HAP-1 (cell line): Measurements from ENCODE around the gene WNT9B.
A peak's percentile ranks its signal among the peaks of the same experiment; 100 is the strongest.
"Not testable (repeated sequence)": the region's sequence is repeated elsewhere in the genome, so short reads cannot be mapped to it uniquely, and the experiment has no call there.

Source experiments
- DNase-seq, 2 experiments: peaks; one replicate each; pipeline ENCODE4 v3.0.0-alpha.2; 2016 to 2020; ENCODE audit warnings: low spot score in 2 of 2
- H3K27me3 ChIP-seq: fragments of 250-450 bp; sonication (Bioruptor Pico); 2 replicates; pipeline ENCODE4 v1.5.1; 2020; ENCODE audit warnings: low read depth, mild to moderate bottlenecking, moderate library complexity
- H3K36me3 ChIP-seq: fragments of 250-450 bp; sonication (Bioruptor Pico); replicated peaks from 2 replicates; pipeline ENCODE4 v1.5.1; 2020; ENCODE audit warnings: mild to moderate bottlenecking
- H3K4me1 ChIP-seq: fragments of 250-450 bp; sonication (Bioruptor Pico); 2 replicates; pipeline ENCODE4 v1.5.1; 2020; ENCODE audit warnings: mild to moderate bottlenecking
- H3K4me3 ChIP-seq: fragments of 250-450 bp; sonication (Bioruptor Pico); 2 replicates; pipeline ENCODE4 v1.5.1; 2020; ENCODE audit warnings: mild to moderate bottlenecking, moderate library complexity
- H3K9me3 ChIP-seq: fragments of 250-450 bp; sonication (Bioruptor Pico); 2 replicates; pipeline ENCODE4 v1.5.1; 2020; ENCODE audit warnings: mild to moderate bottlenecking, moderate library complexity
- in situ Hi-C: fragments of 300-500 bp; cut with MboI; formaldehyde crosslinking; loops from 3 replicates; pipeline ENCODE4 v1.14.3; 2020; ENCODE audit warnings: low sequenced_read_pairs, inconsistent platforms, mixed read lengths

WNT9B gene

DNA sequence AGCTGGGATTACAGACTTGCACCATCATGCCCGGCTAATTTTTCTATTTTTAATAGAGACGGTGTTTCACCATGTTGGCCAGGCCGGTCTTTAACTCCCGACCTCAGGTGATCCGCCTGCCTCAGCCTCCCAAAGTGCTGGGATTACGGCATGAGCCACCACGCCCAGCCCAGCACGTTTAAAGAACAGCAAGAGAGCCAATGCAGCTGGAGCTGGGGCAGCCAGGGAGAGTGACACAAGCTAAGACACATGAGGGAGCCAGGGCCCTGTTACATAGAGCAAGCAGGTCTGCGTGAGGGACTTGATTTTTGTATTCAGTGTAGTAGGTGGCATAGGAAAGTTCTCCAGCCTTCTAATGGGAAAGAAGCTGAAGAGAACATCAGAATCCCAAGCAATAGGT lies 49.9 kb downstream of the WNT9B start:
- in situ Hi-C loops = no loop called here
- H3K36me3 ChIP-seq = no peaks in the 10 kb centered on the region
- H3K4me1 ChIP-seq = no peaks in the 10 kb centered on the region
- no peak overlapping the region for H3K4me3 ChIP-seq
- no peaks in the 10 kb centered on the region for H3K9me3 ChIP-seq
- H3K27me3 ChIP-seq = peaks cover 12% of the 10 kb centered on the region
- no peak for DNase-seq

DNA sequence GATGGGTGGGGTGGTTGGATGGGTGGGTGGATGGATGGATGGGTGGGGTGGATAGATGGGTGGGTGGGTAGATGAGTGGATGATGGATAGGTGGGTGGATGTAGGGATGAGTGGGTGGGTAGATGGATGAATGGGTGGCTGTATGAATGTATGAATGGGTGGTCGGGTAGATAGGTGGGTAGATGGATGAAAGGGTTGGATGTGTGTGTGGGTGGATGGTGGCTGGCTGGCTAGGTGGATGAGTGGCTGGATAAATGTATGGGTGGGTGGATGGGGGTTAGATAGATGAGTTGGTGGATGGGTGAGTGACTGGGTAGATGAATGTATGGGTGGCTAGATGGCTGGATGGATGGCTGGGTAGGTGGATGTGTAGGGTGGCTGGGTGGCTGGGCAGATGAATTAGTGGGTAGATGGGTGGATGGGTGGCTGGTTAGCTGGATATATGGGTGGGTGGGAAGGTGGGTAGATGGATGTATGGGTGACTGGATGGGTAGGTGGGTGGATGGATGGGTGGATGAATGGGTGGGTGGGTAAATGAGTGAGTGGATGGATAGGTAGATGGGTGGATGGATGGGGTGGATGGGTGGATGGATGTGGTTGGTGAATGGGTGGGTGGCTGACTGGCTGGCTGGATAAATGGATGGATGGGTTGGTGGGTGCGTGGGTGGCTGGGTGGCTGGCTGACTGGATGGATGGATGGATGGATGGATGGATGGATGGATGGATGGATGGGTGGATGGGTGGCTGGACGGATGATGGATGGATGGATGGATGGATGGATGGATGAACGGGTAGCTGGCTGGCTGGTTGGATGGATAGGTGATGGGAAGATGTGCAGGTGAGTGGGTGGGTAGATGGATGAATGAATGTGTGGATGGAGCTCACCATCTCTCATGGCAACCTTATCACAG lies 52.6 kb downstream of the WNT9B start:
- Histone ChIP-seq H3K9me3 (no peaks in the 10 kb centered on the region), H3K36me3 (no peaks in the 10 kb centered on the region), H3K4me1 (no peaks in the 10 kb centered on the region), H3K4me3 (no peak overlapping the region), H3K27me3 (peaks cover 12% of the 10 kb centered on the region)
- in situ Hi-C loops = no loop called here
- no peak for DNase-seq

DNA sequence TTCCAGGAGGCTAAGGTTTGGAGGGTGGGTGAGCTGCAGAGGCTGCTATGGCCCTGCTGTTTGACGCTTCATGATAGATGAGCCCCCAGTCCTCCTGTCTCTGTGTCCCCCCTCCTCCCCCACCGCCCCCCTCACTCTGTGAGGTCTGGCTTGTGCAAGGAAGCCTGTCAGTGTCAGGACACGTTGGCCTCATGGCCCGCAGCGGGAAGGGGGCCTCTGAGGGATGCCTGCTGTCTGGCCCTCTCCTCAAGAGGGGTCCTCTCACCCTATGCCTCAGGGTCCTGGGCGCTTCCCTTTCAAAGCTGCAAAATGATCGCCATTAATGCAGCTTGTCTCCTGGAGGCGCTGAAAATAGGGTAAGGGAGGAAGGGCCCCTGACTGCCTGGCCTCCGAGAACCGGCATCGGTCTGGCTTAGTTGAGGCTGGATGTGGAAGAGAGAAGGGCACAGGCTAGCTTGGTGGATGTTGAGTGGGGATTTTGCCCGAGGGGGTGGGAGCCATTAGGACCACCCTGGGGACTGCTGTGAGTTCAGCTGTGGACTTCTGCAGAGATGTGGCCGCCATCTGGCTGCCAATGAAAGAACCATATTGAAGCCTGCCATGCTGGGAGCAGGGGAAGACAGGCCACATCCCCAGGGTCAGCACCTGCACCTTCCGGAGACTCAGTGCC lies 56.8 kb downstream of the WNT9B start:
- Histone ChIP-seq H3K27me3 (peaks cover 7% of the 10 kb centered on the region; the same call in 1 of the 2 replicates), H3K36me3 (no peaks in the 10 kb centered on the region), H3K4me3 (no peak overlapping the region), H3K9me3 (no peaks in the 10 kb centered on the region), H3K4me1 (no peaks in the 10 kb centered on the region)
- in situ Hi-C loops = no loop called here
- no peak for DNase-seq

DNA sequence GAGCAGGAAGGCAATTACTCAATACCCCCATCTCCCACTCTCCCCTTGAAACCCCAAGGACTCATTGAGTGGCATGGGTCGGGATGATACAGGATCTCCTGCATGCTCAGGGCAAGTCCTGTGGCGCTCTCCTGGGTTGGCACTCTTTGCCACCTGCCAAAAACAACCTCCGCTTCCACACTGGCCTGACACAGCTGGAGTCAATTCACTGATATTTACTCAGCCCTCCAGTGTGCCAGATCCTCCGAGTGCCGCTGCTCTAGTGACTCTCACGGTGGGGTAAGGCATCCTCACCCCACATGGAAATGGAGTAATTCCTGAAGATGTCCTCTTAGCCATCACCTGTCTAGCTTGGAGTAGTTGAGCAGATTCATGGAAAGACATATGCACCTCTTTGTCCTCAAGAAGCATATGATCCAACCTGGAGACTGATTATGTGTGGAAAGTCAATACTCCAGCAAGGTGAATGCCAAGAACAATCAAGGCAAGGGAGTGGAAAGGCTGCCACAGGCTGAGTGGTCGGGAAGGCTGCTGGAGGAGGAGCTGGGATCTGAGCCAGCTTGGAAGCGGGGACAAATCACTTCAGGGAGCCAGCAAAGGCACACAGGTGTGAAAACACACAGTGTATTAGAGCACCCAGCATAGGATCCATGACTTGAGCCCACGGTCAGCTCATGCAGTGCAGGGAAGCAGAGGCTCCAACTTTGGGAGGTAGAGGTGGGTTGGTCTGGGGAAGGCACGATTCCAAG lies 59.0 kb downstream of the WNT9B start:
- in situ Hi-C loops = no loop called here
- peaks cover 7% of the 10 kb centered on the region; the same call in 1 of the 2 replicates for H3K27me3 ChIP-seq
- no peaks in the 10 kb centered on the region for H3K9me3 ChIP-seq
- H3K4me3 ChIP-seq = no peak overlapping the region
- H3K36me3 ChIP-seq = no peaks in the 10 kb centered on the region
- H3K4me1 ChIP-seq = no peaks in the 10 kb centered on the region
- DNase-seq = no peak

GRCh38 chr17:46911311-46911710 lies 59.9 kb downstream of the WNT9B start:
- H3K9me3 ChIP-seq = no peaks in the 10 kb centered on the region
- H3K4me3 ChIP-seq = no peak overlapping the region
- in situ Hi-C loops = no loop called here

DNA sequence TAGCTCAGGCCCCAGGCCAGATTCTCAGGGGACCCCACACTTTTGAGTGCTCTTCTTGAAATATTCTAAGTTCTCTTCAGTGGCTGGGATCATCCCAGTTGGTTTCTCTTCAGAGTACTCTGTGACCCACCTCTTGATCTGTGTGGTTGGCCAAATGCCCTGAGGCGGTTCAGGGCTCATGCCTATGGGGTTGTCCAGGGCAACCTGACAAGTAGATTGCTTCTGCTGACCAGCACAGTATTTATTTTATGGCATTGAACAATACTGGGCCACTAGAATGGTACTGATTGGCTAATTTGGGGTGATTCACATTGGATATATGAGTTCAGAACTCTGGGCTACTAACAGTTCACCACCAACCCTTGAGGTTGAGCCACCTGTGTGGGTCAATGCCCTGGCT lies 64.2 kb downstream of the WNT9B start:
- Histone ChIP-seq H3K4me1 (no peaks in the 10 kb centered on the region), H3K9me3 (no peaks in the 10 kb centered on the region), H3K27me3 (no peaks in the 10 kb centered on the region), H3K4me3 (no peak overlapping the region), H3K36me3 (no peaks in the 10 kb centered on the region)
- in situ Hi-C loops = no loop called here
- DNase-seq = no peak

More at GRCh38 chr17:46911311-46911710, 59.9 kb downstream of the WNT9B start:
- Histone ChIP-seq H3K27me3 (peaks cover 7% of the 10 kb centered on the region; the same call in 1 of the 2 replicates), H3K36me3 (no peaks in the 10 kb centered on the region), H3K4me1 (no peaks in the 10 kb centered on the region)
- DNase-seq = no peak

- no peak for DNase-seq
- H3K4me3 ChIP-seq = no peak overlapping the region
Observed at GRCh38 chr17:46916211-46916610, 64.8 kb downstream of the WNT9B start.

GRCh38 chr17:46916623-46917022 lies 65.2 kb downstream of the WNT9B start:
- no peaks in the 10 kb centered on the region for H3K36me3 ChIP-seq
- DNase-seq = no peak
- H3K27me3 ChIP-seq = no peaks in the 10 kb centered on the region
- in situ Hi-C loops = no loop called here
- no peak overlapping the region for H3K4me3 ChIP-seq
- no peaks in the 10 kb centered on the region for H3K9me3 ChIP-seq
- no peaks in the 10 kb centered on the region for H3K4me1 ChIP-seq

More at GRCh38 chr17:46916211-46916610, 64.8 kb downstream of the WNT9B start:
- Histone ChIP-seq H3K9me3 (no peaks in the 10 kb centered on the region), H3K36me3 (no peaks in the 10 kb centered on the region), H3K4me1 (no peaks in the 10 kb centered on the region), H3K27me3 (no peaks in the 10 kb centered on the region)
- in situ Hi-C loops = no loop called here

DNA sequence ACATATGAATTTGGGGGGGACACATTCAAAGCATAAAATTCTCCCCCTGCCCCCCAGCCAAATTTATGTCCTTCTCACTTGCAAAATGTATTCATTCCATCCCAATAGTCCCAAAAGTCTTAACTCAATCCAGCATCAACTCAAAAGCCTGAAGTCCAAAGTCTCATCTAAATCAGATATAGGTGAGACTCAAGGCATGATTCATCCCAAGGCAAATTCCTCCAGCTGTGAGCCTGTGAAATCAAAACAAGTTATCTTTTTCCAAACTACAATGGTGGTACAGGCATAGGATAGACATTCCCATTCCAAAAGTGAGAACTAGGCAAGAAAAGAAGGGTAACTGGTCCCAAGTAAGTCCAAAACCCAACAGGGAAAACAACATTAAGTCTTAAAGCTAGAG lies 65.7 kb downstream of the WNT9B start:
- no peaks in the 10 kb centered on the region for H3K27me3 ChIP-seq
- H3K9me3 ChIP-seq = no peaks in the 10 kb centered on the region
- H3K36me3 ChIP-seq = no peaks in the 10 kb centered on the region
- in situ Hi-C loops = no loop called here
- H3K4me3 ChIP-seq = no peak overlapping the region
- DNase-seq = no peak
- no peaks in the 10 kb centered on the region for H3K4me1 ChIP-seq

- no peaks in the 10 kb centered on the region for H3K4me1 ChIP-seq
- no peaks in the 10 kb centered on the region for H3K9me3 ChIP-seq
- no peak overlapping the region for H3K4me3 ChIP-seq
- no peak for DNase-seq
- no peaks in the 10 kb centered on the region for H3K36me3 ChIP-seq
- H3K27me3 ChIP-seq = no peaks in the 10 kb centered on the region
- in situ Hi-C loops = no loop called here
Observed at GRCh38 chr17:46917516-46917915, 66.1 kb downstream of the WNT9B start.

GRCh38 chr17:46921962-46922361 lies 70.6 kb downstream of the WNT9B start:
- DNase-seq = not testable (repeated sequence)

DNA sequence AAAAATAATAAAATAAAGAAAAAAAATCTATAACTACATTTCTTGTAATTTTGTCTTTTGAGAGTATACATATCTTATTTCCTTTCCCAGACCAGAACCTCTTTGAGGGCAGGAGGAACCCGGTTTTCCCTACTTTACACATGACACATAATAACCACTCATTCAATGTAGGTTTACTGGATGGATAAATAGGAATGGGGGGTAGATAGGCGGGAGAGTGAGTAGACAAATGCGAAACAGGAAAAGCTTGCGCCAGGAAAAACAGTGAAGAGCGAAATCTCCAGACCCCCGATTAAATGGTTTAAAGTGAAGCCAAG lies 71.1 kb downstream of the WNT9B start:
- H3K4me3 ChIP-seq = peak overlapping the region; percentile 98
- H3K36me3 ChIP-seq = peaks cover 8% of the 10 kb centered on the region; the same call in 1 of the 2 replicates
- DNase-seq = no peak
- no peaks in the 10 kb centered on the region for H3K27me3 ChIP-seq
- H3K4me1 ChIP-seq = peaks cover 19% of the 10 kb centered on the region
- in situ Hi-C loops = loop anchor here (5.0 kb wide), 1 partner anchor 60 kb away; no protein-coding TSS in a partner anchor
- no peaks in the 10 kb centered on the region for H3K9me3 ChIP-seq

More at GRCh38 chr17:46921962-46922361, 70.6 kb downstream of the WNT9B start:
- H3K27me3 ChIP-seq, H3K36me3 ChIP-seq, H3K9me3 ChIP-seq: not testable (repeated sequence)
- in situ Hi-C loops = loop anchor here (5.0 kb wide), 1 partner anchor 60 kb away; no protein-coding TSS in a partner anchor
- H3K4me3 ChIP-seq = peak overlapping the region; percentile 98
- H3K4me1 ChIP-seq = peaks cover 15% of the 10 kb centered on the region

DNA sequence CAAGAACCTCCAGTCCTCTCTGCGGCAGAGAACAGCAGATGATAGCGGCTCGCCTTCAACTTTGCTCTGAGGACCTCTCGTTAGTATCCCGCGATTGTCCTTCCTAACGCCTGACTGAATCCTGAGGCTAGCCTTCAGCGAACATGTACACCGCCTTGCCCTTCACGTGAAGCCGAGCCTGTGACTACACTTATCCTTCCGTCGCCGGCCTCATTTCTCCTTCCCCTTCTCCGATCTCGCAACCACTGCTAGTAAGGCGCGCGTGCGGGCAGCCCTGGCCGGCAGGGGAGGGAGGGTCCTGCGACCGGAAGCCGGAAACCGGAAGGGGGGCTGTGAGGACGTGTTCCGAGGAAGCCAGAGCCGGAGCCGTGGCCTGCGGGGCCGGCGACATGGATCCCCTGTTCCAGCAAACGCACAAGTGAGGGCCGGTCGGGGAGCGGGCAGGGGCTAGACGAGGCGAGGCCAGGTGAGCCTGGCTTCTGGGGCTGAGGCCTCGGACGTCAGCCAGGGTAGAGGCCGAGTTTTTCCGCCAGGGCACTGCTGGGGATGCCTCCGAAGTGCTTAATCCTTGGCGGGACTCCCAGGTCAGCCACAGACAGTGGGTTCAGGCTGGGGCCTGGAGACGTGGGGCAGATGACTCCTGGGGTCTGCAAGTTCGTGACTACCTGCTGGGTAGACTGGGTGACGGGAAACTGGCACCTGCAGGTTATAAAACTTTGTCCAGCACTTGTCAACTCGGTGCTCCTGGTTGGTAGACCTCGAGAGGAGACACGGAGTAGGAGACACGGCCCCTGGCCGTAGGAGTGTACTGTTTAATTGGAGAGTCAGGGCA lies 71.6 kb downstream of the WNT9B start, which contains the start of gene GOSR2:
GOSR2 (plus strand) TSS at position 357 of the 832 bp plus-strand sequence; CDS start at position 390, 33 bp downstream.
- in situ Hi-C loops = loop anchor here (5.0 kb wide), 1 partner anchor 61 kb away; no protein-coding TSS in a partner anchor

More for the DNA sequence above, 71.6 kb downstream of the WNT9B start, which contains the start of gene GOSR2:
- peak within 1 kb of the TSS; percentile 98 for H3K4me3 ChIP-seq
- H3K9me3 ChIP-seq = no peaks in the 10 kb centered on the region
- peaks cover 19% of the 10 kb centered on the region for H3K4me1 ChIP-seq
- H3K27me3 ChIP-seq = no peaks in the 10 kb centered on the region
- peaks cover 8% of the 10 kb centered on the region; the same call in 1 of the 2 replicates for H3K36me3 ChIP-seq
- DNase-seq = peak; percentile 88 to 94
